Trophoblast cell (in vitro differentiated cells and primary cell): Measurements from ENCODE around the gene ETHE1.

Source experiments
- DNase-seq, 2 donors: peaks; one replicate each; pipeline ENCODE4 v3.0.0-alpha.2; 2016
- H2AFZ ChIP-seq: 2 replicates; pipeline ENCODE4 v1.6.1; 2013; ENCODE audit warnings: low read length, moderate library complexity, mild to moderate bottlenecking; ENCODE audit not compliant: insufficient read depth, poor library complexity
- H2AK5ac ChIP-seq: 2 replicates; pipeline ENCODE4 v1.6.1; 2013; ENCODE audit warnings: mild to moderate bottlenecking, low read length
- H2BK120ac ChIP-seq: 2 replicates; pipeline ENCODE4 v1.6.1; 2013; ENCODE audit warnings: low read length, mild to moderate bottlenecking, moderate library complexity; ENCODE audit not compliant: insufficient read depth, poor library complexity
- H2BK12ac ChIP-seq: 2 replicates; pipeline ENCODE4 v1.6.1; 2013; ENCODE audit warnings: mild to moderate bottlenecking, low read length, moderate library complexity
- H2BK5ac ChIP-seq: 2 replicates; pipeline ENCODE4 v1.6.1; 2013; ENCODE audit warnings: low read length, low read depth, moderate library complexity, mild to moderate bottlenecking; ENCODE audit not compliant: poor library complexity
- H3K14ac ChIP-seq: 2 replicates; pipeline ENCODE4 v1.6.1; 2013; ENCODE audit warnings: mild to moderate bottlenecking, low read length
- H3K18ac ChIP-seq: 2 replicates; pipeline ENCODE4 v1.6.1; 2013; ENCODE audit warnings: mild to moderate bottlenecking, low read length
- H3K23ac ChIP-seq: 2 replicates; pipeline ENCODE4 v1.6.1; 2013; ENCODE audit warnings: low read length
- H3K27ac ChIP-seq: 2 replicates; pipeline ENCODE4 v1.5.1; 2013; ENCODE audit warnings: low read depth, mild to moderate bottlenecking, inconsistent platforms, low read length, moderate library complexity
- H3K27me3 ChIP-seq: 2 replicates; pipeline ENCODE4 v1.6.1; 2013; ENCODE audit warnings: inconsistent platforms, mild to moderate bottlenecking, low read length, moderate library complexity; ENCODE audit not compliant: insufficient read depth
- H3K36me3 ChIP-seq, 2 experiments: 1 replicate in 1 of 2; 2 replicates in 1 of 2; pipeline ENCODE4 v1.6.1; 2013; ENCODE audit warnings: low read length in 2 of 2, mild to moderate bottlenecking in 2 of 2, moderate library complexity in 1 of 2; ENCODE audit not compliant: insufficient read depth in 2 of 2, control insufficient read depth in 1 of 2
- H3K4ac ChIP-seq: 2 replicates; pipeline ENCODE4 v1.6.1; 2013; ENCODE audit warnings: low read depth, mild to moderate bottlenecking, low read length, moderate library complexity
- H3K4me1 ChIP-seq, 2 experiments: 1 replicate in 1 of 2; 2 replicates in 1 of 2; pipeline ENCODE4 v1.6.1; 2013; ENCODE audit warnings: low read length in 2 of 2, mild to moderate bottlenecking in 2 of 2, moderate library complexity in 1 of 2; ENCODE audit not compliant: insufficient read depth in 2 of 2, control insufficient read depth in 1 of 2
- H3K4me2 ChIP-seq: 2 replicates; pipeline ENCODE4 v1.6.1; 2013; ENCODE audit warnings: inconsistent platforms, mild to moderate bottlenecking, low read length, moderate library complexity
- H3K4me3 ChIP-seq: 2 replicates; pipeline ENCODE4 v1.5.1; 2013; ENCODE audit warnings: mild to moderate bottlenecking, low read depth, low read length, inconsistent platforms
- H3K79me1 ChIP-seq: one replicate; pipeline ENCODE4 v1.6.1; 2013; ENCODE audit warnings: low read length
- H3K79me2 ChIP-seq: 2 replicates; pipeline ENCODE4 v1.6.1; 2013; ENCODE audit warnings: low read length, mild to moderate bottlenecking; ENCODE audit not compliant: control insufficient read depth, insufficient read depth, poor library complexity
- H3K9ac ChIP-seq: 2 replicates; pipeline ENCODE4 v1.6.1; 2013; ENCODE audit warnings: mild to moderate bottlenecking, low read length
- H3K9me3 ChIP-seq: 2 replicates; pipeline ENCODE4 v1.6.1; 2013; ENCODE audit warnings: low read depth, mild to moderate bottlenecking, control low read depth, inconsistent platforms, low read length; ENCODE audit not compliant: insufficient read depth
- H4K12ac ChIP-seq: 2 replicates; pipeline ENCODE4 v1.6.1; 2013; ENCODE audit warnings: low read depth, mild to moderate bottlenecking, low read length, moderate library complexity
- H4K8ac ChIP-seq: 2 replicates; pipeline ENCODE4 v1.6.1; 2013; ENCODE audit warnings: low read depth, mild to moderate bottlenecking, low read length, moderate library complexity
- H4K91ac ChIP-seq: one replicate; pipeline ENCODE4 v1.6.1; 2013; ENCODE audit warnings: low read depth, mild to moderate bottlenecking, low read length, moderate library complexity
- WGBS: extraction: QIAGEN DNeasy Blood & Tissue Kit; methylation state at CpG from one replicate; pipeline ENCODE4 v1.1.7; 2013; ENCODE audit warnings: missing lambda C conversion rate; ENCODE audit not compliant: insufficient read length, insufficient coverage; ENCODE audit errors: extremely low coverage; 5-methylcytosine and 5-hydroxymethylcytosine counted together

ETHE1 gene

DNA sequence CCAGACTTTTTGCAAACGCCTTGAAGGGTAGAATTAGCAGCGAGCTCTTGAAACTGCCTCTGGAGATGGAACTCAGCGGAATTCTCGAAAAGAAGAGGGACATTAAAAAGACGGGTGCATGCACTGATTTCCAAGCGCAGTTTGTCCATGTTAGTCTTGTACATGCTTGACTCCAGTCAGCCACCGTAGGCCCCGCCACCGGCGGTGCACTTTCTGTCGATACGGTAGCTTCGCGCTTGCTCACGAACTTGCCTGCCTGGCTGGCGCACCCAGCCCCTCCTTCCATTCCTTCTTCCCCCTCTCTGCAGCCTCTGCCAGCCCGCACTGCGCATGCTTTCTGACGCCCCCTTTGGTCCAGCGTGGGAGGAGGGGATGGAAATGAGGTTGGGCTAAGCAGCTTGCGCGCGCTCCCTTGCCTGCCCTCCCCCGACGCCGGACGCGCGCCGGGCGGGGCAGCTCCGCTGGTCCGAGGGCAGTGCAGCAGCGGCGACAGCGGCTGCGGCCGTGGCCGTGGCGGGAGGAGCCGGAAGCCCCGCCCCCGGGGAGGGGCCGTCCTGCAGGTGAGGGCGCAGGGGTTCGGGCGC is 6.1 kb upstream of the ETHE1 start, which contains the start of gene ZNF575:
TSS of gene ZNF575 (plus strand) at position 227 of the 584 bp plus-strand sequence. CDS start 1,235 bp downstream, outside the sequence.
- Histone ChIP-seq H3K27ac (peak within 1 kb of the TSS; percentile 75), H2BK5ac (peak within 1 kb of the TSS; percentile 34), H3K36me3 (peaks cover 4 to 8% of the 10 kb centered on the region in 2 experiments), H3K9me3 (no peaks in the 10 kb centered on the region), H2BK120ac (no peak within 1 kb of the TSS), H3K18ac (peak within 1 kb of the TSS; percentile 26), H3K23ac (no peak within 1 kb of the TSS), H3K79me2 (peaks cover 2% of the 10 kb centered on the region), H3K9ac (no peak within 1 kb of the TSS), H4K12ac (peak within 1 kb of the TSS; percentile 72), H3K4me2 (peak within 1 kb of the TSS; percentile 86), H3K4me3 (peak within 1 kb of the TSS; percentile 67), H2AK5ac (no peak within 1 kb of the TSS), H4K91ac (peak within 1 kb of the TSS; percentile 53), H2BK12ac (no peak within 1 kb of the TSS), H4K8ac (peak within 1 kb of the TSS; percentile 85), H3K79me1 (peaks cover 11% of the 10 kb centered on the region), H3K14ac (peak within 1 kb of the TSS; percentile 30), H3K4me1 (peaks cover 4 to 12% of the 10 kb centered on the region in 2 experiments), H3K27me3 (no peaks in the 10 kb centered on the region), H3K4ac (no peak within 1 kb of the TSS), H2AFZ (peak within 1 kb of the TSS; percentile 72)
- WGBS, result no CpG with 5 or more reads among the region's 47 CpGs
- peak; percentile 70 to 79 for DNase-seq

DNA sequence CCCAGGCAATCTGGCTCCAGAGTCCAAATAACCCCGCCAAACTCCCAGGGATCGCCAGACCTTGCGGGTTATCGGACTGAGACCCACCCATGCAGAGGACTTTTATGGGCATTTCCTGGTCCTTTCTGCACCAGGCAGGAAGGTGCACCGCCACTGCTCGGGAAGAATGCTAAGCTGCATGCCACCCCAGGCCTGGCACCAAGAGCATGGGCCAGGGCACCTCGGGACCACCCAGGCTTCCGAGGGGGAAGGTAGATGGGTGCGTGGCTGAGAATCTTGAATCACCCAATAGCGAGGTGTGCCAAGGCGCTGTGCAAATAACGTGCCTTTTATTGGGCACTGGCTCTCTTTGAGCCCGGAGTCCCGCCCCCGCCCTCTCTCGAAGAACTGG is 5.6 kb upstream of the ETHE1 start:
- Histone ChIP-seq H3K4ac (no peak overlapping the region), H3K36me3 (peaks cover 0 to 5% of the 10 kb centered on the region in 2 experiments), H4K91ac (peak overlapping the region; percentile 53), H3K79me2 (peaks cover 2% of the 10 kb centered on the region), H3K23ac (no peak overlapping the region), H2BK120ac (no peak overlapping the region), H3K27me3 (no peaks in the 10 kb centered on the region), H2BK12ac (no peak overlapping the region), H3K4me3 (peak overlapping the region; percentile 67), H3K14ac (peak overlapping the region; percentile 30), H3K27ac (peak overlapping the region; percentile 63), H4K12ac (peak overlapping the region; percentile 72), H3K4me2 (peak overlapping the region; percentile 86), H3K18ac (peak overlapping the region; percentile 26), H3K9ac (no peak overlapping the region), H2BK5ac (peak overlapping the region; percentile 34), H3K4me1 (peaks cover 7 to 12% of the 10 kb centered on the region in 2 experiments), H3K79me1 (peaks cover 11% of the 10 kb centered on the region), H2AFZ (peak overlapping the region; percentile 58), H3K9me3 (no peaks in the 10 kb centered on the region), H4K8ac (peak overlapping the region; percentile 85), H2AK5ac (no peak overlapping the region)
- no CpG with 5 or more reads among the region's 16 CpGs for WGBS
- no peak for DNase-seq

DNA sequence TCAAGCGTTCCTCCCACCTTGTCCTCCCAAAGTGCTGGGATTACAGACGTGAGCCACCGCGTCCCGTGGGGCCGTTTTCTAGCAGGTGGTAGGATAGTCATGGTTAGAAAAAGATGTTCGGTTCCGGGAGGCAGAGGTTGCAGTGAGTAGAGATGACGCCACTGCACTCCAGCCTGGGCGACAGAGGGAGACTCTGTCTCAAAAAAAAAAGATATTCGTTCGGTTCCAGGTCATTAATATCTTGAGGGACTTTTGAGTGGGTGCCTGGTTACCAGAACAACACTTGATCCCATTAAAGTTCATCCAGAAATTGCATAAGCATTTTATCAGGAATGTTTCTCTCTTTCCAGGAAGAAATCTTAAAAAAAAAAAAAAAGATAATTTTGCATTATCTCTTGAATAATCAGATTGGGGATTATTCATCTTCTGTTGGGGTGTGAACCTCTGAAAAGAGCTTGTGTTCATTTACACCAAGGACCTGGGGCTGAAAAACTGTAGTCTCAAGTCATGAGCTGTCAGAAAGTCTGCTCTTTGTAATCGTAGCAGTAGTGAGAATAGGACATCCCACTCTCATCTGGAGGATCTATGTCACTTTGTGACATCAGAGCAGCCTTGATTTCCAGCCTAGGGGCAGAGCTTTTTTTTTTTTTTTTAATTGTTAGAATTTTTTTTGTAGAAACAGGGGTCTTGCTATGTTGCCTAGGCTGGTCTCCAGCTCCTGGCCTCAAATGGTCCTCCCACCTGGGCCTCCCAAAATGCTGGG is 1.0 kb upstream of the ETHE1 start:
- H3K27me3 ChIP-seq, result no peaks in the 10 kb centered on the region
- DNase-seq, result peak in 1 of 2 donors; percentile 21
- no peak overlapping the region for H3K23ac ChIP-seq
- H3K9ac ChIP-seq, result no peak overlapping the region
- no peak overlapping the region for H4K12ac ChIP-seq
- no peaks in the 10 kb centered on the region for H3K9me3 ChIP-seq
- no peak overlapping the region for H3K4ac ChIP-seq
- H4K8ac ChIP-seq, result no peak overlapping the region
- H3K14ac ChIP-seq, result no peak overlapping the region
- H3K36me3 ChIP-seq, result no peaks in the 10 kb centered on the region
- no peak overlapping the region for H3K27ac ChIP-seq
- no peak overlapping the region for H4K91ac ChIP-seq
- H3K79me1 ChIP-seq, result peaks cover 12% of the 10 kb centered on the region
- H3K4me3 ChIP-seq, result no peak overlapping the region
- no peak overlapping the region for H2BK120ac ChIP-seq
- no peak overlapping the region for H2BK5ac ChIP-seq
- H3K79me2 ChIP-seq, result peaks cover 4% of the 10 kb centered on the region
- H3K4me2 ChIP-seq, result no peak overlapping the region
- H2AK5ac ChIP-seq, result peak overlapping the region; percentile 91
- H3K4me1 ChIP-seq, result peaks cover 20 to 22% of the 10 kb centered on the region in 2 experiments
- no CpG with 5 or more reads among the region's 13 CpGs for WGBS
- H3K18ac ChIP-seq, result no peak overlapping the region
- H2BK12ac ChIP-seq, result no peak overlapping the region
- H2AFZ ChIP-seq, result no peak overlapping the region

DNA sequence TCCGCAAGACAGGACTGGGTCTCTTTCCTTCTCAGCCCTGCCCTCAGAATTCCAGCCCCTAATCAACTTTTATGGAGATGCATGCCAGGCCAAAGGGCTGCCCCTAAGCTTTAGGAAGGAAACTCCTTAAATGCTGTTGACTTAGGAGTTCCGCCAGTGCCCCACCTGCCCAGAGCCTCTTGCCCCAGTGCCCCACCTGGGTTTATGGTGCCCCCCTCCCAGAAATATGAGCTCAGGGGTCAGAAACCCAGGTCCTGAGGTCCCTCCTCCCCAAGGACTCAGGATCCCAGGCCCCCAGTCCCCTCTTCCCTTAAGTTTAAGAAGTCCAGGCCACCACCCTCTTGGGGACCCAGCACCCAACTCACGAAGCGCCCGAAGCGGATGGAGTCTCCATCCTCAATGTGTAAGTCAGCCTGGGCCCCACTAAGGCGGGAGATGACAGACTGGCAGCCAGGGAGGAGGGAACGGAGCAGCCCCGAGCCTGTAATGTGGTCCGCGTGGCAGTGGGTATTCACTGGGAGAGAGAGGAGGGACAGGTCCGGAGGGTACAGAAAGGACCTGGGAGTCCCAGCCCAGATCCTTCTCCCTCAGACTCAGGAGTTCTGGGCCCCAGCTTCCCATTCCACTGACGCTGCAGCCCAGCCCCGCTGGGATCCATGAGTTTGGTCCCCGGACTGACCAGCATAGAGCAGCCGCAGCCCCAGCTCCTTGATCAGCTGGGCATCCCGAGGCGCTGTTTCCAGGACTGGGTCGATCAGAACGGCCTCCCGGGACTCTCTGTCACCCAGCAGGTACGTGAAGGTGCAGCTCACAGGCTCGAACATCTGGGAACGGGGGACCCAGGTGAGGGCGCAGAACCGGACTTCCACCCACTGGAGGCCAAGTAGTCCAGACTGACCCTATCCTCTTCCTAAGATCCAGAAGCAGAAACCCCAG is 897 bp downstream of the ETHE1 start:
- Histone ChIP-seq H3K27ac (no peak overlapping the region), H4K91ac (no peak overlapping the region), H2BK5ac (no peak overlapping the region), H3K4me2 (peak overlapping the region; percentile 84), H3K79me1 (peaks cover 5% of the 10 kb centered on the region), H3K14ac (peak overlapping the region; percentile 1), H3K4ac (no peak overlapping the region), H2BK120ac (no peak overlapping the region), H2BK12ac (peak overlapping the region; percentile 8), H3K4me3 (peak overlapping the region; percentile 81), H3K4me1 (peaks cover 16 to 19% of the 10 kb centered on the region in 2 experiments), H4K12ac (no peak overlapping the region), H3K23ac (no peak overlapping the region), H3K27me3 (no peaks in the 10 kb centered on the region), H3K36me3 (no peaks in the 10 kb centered on the region), H2AFZ (no peak overlapping the region), H3K18ac (peak overlapping the region; percentile 38), H3K9ac (no peak overlapping the region), H3K9me3 (no peaks in the 10 kb centered on the region), H3K79me2 (peaks cover 2% of the 10 kb centered on the region), H4K8ac (peak overlapping the region; percentile 3), H2AK5ac (peak overlapping the region; percentile 15)
- no CpG with 5 or more reads among the region's 26 CpGs for WGBS
- DNase-seq, result peak; percentile 46 to 48
